ENCODE data around the gene RASL10A. TPM values are rescaled to one million over a fixed set of nuclear protein-coding genes. Genes with fewer than 3 reads are reported as not detected.

Gene RASL10A
- total RNA-seq, 4 donors from 2014 or later = 0.85 to 9.0 (median 5.6) TPM; not detected in 1

GRCh38 chr22:29269230-29269604 is 46.3 kb downstream of the RASL10A start:
- peaks cover 0 to 34% (median 0%) of the 10 kb centered on the region in 3 donors for H3K36me3 ChIP-seq
- peak overlapping the region; percentile 77 to 99 (median 88) for H3K4me3 ChIP-seq
- no peaks in the 10 kb centered on the region for H3K27me3 ChIP-seq
- DNase-seq = peak in 1 of 3 donors; percentile 12
- no peaks in the 10 kb centered on the region for H3K9me3 ChIP-seq
- H3K27ac ChIP-seq = peak overlapping the region; percentile 96 to 99 (median 98)
- peaks cover 0 to 62% (median 17%) of the 10 kb centered on the region in 4 donors for H3K4me1 ChIP-seq
- TF ChIP-seq CTCF (IDR thresholded peaks at IDR 0.05) (no peak), POLR2A (IDR thresholded peaks at IDR 0.05) (no peak)

- peak in 2 of 3 donors; percentile 22 to 62 for DNase-seq
- Histone ChIP-seq H3K9me3 (no peaks in the 10 kb centered on the region), H3K27ac (peak overlapping the region; percentile 96 to 99 (median 98)), H3K4me3 (peak overlapping the region; percentile 77 to 99 (median 88)), H3K27me3 (no peaks in the 10 kb centered on the region), H3K36me3 (peaks cover 0 to 29% (median 0%) of the 10 kb centered on the region in 3 donors), H3K4me1 (peaks cover 0 to 57% (median 17%) of the 10 kb centered on the region in 4 donors)
- TF ChIP-seq POLR2A (IDR thresholded peaks at IDR 0.05) = no peak
- no peak for TF ChIP-seq CTCF (IDR thresholded peaks at IDR 0.05)
Measured at GRCh38 chr22:29268511-29269229, 46.8 kb downstream of the RASL10A start.

DNA sequence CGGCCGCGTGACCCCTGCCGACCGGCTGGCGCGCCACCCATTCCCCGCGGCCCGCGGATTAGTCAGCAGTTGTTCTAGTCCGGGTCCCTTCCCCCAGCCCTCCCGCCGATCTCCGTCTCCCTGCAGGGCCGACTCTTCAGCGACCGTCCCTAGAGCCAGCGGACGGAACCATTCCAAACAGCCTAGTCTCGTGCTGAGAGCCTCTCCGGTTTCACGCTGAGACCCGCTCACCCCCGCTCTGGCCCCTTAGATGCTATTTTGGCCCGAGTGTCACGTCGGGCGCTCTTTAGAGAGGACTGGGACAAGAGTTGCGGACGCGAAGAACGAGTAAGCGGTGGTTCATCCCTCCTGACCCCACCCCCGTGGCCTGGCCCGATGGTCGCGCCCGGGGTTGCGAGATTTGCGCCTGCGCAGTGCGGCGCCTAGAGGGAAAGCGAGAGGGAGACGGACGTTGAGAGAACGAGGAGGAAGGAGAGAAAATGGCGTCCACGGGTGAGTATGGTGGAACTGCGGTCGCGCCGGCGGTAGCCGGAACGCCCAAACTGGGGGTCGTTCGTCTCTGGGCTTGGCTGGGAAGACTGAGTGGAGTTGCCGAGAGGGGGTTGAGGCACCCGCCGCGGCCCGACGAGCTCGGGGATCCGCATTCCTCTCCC is 47.5 kb downstream of the RASL10A start, which contains the start of the genes EWSR1 and RHBDD3:
EWSR1 (plus strand) TSS at position 411 of the 653 bp plus-strand sequence; CDS start at position 480, 69 bp downstream.
RHBDD3 (minus strand) TSS at position 124 of the 653 bp plus-strand sequence. CDS start 2,355 bp downstream, outside the sequence.
- TF ChIP-seq CTCF (IDR thresholded peaks at IDR 0.05) (peak in 1 of 6 experiments; percentile 24), POLR2A (IDR thresholded peaks at IDR 0.05) (peak; percentile 61 to 83)
- Histone ChIP-seq H3K36me3 (peaks cover 0 to 22% (median 0%) of the 10 kb centered on the region in 3 donors), H3K27me3 (no peaks in the 10 kb centered on the region), H3K4me3 (peak within 1 kb of the TSS; percentile 77 to 99 (median 88)), H3K9me3 (no peaks in the 10 kb centered on the region), H3K27ac (peak within 1 kb of the TSS; percentile 96 to 99 (median 98)), H3K4me1 (peaks cover 0 to 51% (median 17%) of the 10 kb centered on the region in 4 donors)
- peak; percentile 89 to 97 (median 97) for DNase-seq

GRCh38 chr22:29267462-29267857 is 48.0 kb downstream of the RASL10A start:
- no peaks in the 10 kb centered on the region for H3K9me3 ChIP-seq
- peak overlapping the region; percentile 96 to 99 (median 98) for H3K27ac ChIP-seq
- H3K4me1 ChIP-seq = peaks cover 0 to 47% (median 17%) of the 10 kb centered on the region in 4 donors
- no peak for DNase-seq
- H3K36me3 ChIP-seq = peaks cover 0 to 17% (median 0%) of the 10 kb centered on the region in 3 donors
- no peak for TF ChIP-seq CTCF (IDR thresholded peaks at IDR 0.05)
- no peak for TF ChIP-seq POLR2A (IDR thresholded peaks at IDR 0.05)
- no peaks in the 10 kb centered on the region for H3K27me3 ChIP-seq
- peak overlapping the region; percentile 77 to 99 (median 88) for H3K4me3 ChIP-seq

GRCh38 chr22:29266564-29267461 is 48.7 kb downstream of the RASL10A start:
- DNase-seq = peak in 1 of 3 donors; percentile 15
- peaks cover 0 to 14% (median 0%) of the 10 kb centered on the region in 3 donors for H3K36me3 ChIP-seq
- H3K4me3 ChIP-seq = peak overlapping the region; percentile 77 to 99 (median 88)
- TF ChIP-seq CTCF (IDR thresholded peaks at IDR 0.05) (no peak), POLR2A (IDR thresholded peaks at IDR 0.05) (no peak)
- H3K9me3 ChIP-seq = no peaks in the 10 kb centered on the region
- H3K27ac ChIP-seq = peak overlapping the region; percentile 96 to 99 (median 98)
- no peaks in the 10 kb centered on the region for H3K27me3 ChIP-seq
- H3K4me1 ChIP-seq = peaks cover 0 to 40% (median 14%) of the 10 kb centered on the region in 4 donors

All from Peyer's patch (tissue), 4 donors.